Measurements from ENCODE around the gene CERS6. TPM values are rescaled to one million over a fixed set of nuclear protein-coding genes. Genes with fewer than 3 reads are reported as not detected.
"Not testable (repeated sequence)": the region's sequence is repeated elsewhere in the genome, so short reads cannot be mapped to it uniquely, and the experiment has no call there.

Gene CERS6, protein sequence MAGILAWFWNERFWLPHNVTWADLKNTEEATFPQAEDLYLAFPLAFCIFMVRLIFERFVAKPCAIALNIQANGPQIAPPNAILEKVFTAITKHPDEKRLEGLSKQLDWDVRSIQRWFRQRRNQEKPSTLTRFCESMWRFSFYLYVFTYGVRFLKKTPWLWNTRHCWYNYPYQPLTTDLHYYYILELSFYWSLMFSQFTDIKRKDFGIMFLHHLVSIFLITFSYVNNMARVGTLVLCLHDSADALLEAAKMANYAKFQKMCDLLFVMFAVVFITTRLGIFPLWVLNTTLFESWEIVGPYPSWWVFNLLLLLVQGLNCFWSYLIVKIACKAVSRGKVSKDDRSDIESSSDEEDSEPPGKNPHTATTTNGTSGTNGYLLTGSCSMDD
- total RNA-seq (2014; rRNA removed; shearing (Covaris generic)): 12.5 and 23.5 TPM in 2 replicates

- in situ Hi-C loops (cut with HindIII; ENCODE audit: low sequenced_read_pairs): no loop called here
- peak; percentile 93 for DNase-seq (ENCODE audit: low spot score)
These were observed at the start of gene CERS6 for GRCh38 chr2:168455645-168456520. Gene CERS6 (plus strand): TSS chr2:168456272. CDS start chr2:168456449, 177 bp downstream.

DNA sequence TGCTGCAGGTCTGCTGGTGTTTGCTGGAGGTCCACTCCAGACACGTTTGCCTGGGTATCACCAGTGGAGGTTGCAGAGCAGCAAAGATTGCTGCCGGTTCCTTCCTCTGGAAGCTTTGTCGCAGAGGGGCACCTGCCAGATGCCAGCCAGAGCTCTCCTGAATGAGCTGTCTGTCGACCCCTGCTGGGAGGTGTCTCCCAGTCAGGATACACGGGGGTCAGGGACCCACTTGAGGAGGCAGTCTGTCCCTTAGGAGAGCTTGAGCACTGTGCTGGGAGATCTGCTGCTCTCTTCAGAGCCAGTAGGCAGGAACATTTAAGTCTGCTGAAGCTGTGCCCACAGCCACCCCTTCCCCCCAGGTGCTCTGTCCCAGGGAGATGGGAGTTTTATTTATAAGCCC lies 43.8 kb upstream of the CERS6 start:
- DNase-seq (ENCODE audit: low spot score); in situ Hi-C loops (cut with HindIII; ENCODE audit: low sequenced_read_pairs): not testable (repeated sequence)

- in situ Hi-C loops (cut with HindIII; ENCODE audit: low sequenced_read_pairs); DNase-seq (ENCODE audit: low spot score): not testable (repeated sequence)
These were observed 43.0 kb upstream of the CERS6 start for GRCh38 chr2:168413101-168413500.

- in situ Hi-C loops (cut with HindIII; ENCODE audit: low sequenced_read_pairs): no loop called here
- no peak for DNase-seq (ENCODE audit: low spot score)
These were observed 39.5 kb upstream of the CERS6 start for GRCh38 chr2:168416555-168416954.

DNA sequence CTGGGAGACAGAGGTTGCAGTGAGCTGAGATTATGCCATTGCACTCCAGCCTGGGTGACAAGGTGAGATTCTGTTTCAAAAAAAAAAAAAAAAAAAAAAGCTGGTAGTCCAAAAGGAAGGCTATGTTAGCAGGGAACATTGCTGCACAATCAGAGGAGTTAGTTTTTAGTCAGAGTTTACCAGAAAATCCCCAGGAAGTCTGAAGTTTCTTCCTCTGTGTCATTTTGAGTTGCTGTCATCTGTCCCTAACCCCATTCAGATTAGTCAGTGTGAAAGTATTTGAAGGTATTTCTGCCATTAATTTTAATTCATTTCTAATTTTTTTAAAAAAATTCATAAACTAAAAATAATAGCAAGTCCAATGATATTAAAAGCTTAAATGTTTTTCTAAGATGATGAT lies 33.5 kb upstream of the CERS6 start:
- no peak for DNase-seq (ENCODE audit: low spot score)
- in situ Hi-C loops (cut with HindIII; ENCODE audit: low sequenced_read_pairs): no loop called here

- in situ Hi-C loops (cut with HindIII; ENCODE audit: low sequenced_read_pairs): no loop called here
- DNase-seq (ENCODE audit: low spot score): no peak
These were observed 31.7 kb upstream of the CERS6 start for GRCh38 chr2:168424112-168424951.

DNA sequence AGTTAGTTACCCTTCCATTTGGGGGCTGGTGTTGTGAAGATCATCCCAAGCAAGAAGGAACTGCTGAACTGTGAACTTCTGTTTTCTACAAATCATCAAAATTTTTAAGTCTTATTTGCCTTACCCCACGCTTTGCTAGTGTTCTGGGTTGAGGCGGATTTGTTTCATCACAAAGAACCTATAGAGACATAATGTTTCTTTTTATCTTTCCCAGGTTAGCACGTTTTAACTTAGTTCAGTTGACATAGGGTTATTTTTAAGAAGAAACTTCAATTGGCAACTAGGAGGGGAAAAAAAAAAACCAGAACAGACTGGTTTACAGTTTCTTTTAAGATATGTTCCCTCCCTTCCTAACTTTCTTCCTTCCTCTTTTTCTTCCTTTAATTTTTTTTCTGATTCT lies 31.1 kb upstream of the CERS6 start:
- in situ Hi-C loops (cut with HindIII; ENCODE audit: low sequenced_read_pairs): no loop called here
- no peak for DNase-seq (ENCODE audit: low spot score)

- DNase-seq (ENCODE audit: low spot score): no peak
- in situ Hi-C loops (cut with HindIII; ENCODE audit: low sequenced_read_pairs): no loop called here
These were observed 29.2 kb upstream of the CERS6 start for GRCh38 chr2:168426861-168427260.

GRCh38 chr2:168427451-168427850 lies 28.6 kb upstream of the CERS6 start:
- no peak for DNase-seq (ENCODE audit: low spot score)
- in situ Hi-C loops (cut with HindIII; ENCODE audit: low sequenced_read_pairs): no loop called here

DNA sequence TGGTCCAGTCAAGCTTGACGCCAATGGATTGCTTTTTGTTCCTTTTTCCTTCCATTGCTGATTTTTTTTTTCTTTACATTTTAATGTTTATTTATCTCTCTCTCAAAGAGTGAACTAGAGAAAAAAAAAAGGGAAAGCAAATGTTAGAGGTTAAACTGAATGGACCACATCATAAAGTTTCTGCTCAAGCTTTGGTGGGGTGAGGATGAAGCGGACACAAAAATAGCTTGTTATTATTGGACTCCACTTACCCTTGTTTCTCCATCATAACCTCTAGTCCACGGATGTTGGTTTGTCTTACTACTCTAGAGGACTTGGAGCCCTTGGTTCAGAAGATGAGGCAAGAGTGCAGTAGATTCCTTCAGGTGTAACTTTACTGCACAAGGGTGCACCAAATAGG lies 27.6 kb upstream of the CERS6 start:
- in situ Hi-C loops (cut with HindIII; ENCODE audit: low sequenced_read_pairs): no loop called here
- DNase-seq (ENCODE audit: low spot score): no peak

GRCh38 chr2:168429988-168430387 lies 26.1 kb upstream of the CERS6 start:
- no peak for DNase-seq (ENCODE audit: low spot score)
- in situ Hi-C loops (cut with HindIII; ENCODE audit: low sequenced_read_pairs): no loop called here

- in situ Hi-C loops (cut with HindIII; ENCODE audit: low sequenced_read_pairs): no loop called here
- DNase-seq (ENCODE audit: low spot score): no peak
These were observed 25.6 kb upstream of the CERS6 start for GRCh38 chr2:168430431-168430830.

GRCh38 chr2:168431301-168432024 lies 24.6 kb upstream of the CERS6 start:
- in situ Hi-C loops (cut with HindIII; ENCODE audit: low sequenced_read_pairs): no loop called here
- DNase-seq (ENCODE audit: low spot score): peak; percentile 70

DNA sequence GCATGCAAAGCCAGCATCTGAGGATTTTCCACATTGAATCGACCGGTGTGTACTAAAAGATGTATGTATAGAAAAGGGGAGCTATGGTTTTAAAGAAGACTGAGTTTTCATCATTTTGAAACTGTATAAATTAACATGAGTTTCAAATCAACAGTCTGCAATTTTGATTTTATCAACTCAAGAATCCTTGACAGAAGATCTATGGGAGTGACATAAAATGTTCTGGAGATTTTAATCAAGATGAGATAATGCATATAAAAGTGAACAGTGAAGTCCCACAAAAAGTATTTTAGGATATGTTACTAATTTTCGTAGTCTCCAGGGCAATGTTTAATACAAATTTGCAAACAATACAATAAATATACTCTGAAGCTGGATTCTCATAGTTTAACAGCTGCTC lies 24.0 kb upstream of the CERS6 start:
- no peak for DNase-seq (ENCODE audit: low spot score)
- in situ Hi-C loops (cut with HindIII; ENCODE audit: low sequenced_read_pairs): no loop called here

DNA sequence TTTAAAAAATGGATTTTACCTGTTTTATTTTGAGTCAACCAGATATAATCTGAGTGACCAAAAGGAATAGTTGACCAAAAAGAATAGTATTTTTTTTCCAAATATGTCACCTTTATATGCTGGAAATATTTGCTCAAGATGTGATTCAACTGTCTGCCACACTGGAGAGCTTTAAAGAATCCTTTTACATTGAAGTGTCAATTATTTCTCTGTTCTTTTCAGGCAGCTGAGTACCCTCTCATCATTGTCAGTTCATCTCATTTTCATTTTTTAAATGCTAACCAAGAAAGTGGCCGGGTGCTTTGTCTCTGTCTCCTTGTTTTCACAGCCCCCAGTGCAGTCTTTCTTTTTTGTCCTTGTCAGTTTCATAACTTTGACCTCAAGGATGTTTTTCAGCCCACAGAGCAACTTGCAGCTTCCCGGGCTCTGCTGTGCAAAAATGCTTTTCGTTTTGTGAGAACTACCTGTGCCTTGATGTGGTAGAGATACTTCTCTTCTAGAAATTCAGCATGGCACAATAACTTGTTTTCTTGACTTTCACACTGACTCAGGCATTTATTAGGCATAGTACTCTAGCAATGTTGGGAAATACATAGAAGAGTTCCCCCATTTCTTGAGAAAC lies 23.4 kb upstream of the CERS6 start:
- DNase-seq (ENCODE audit: low spot score): no peak
- in situ Hi-C loops (cut with HindIII; ENCODE audit: low sequenced_read_pairs): no loop called here

- in situ Hi-C loops (cut with HindIII; ENCODE audit: low sequenced_read_pairs): no loop called here
- peak; percentile 23 for DNase-seq (ENCODE audit: low spot score)
These were observed 22.5 kb upstream of the CERS6 start for GRCh38 chr2:168433527-168433926.

GRCh38 chr2:168434146-168434545 lies 21.9 kb upstream of the CERS6 start:
- DNase-seq (ENCODE audit: low spot score): peak; percentile 72
- in situ Hi-C loops (cut with HindIII; ENCODE audit: low sequenced_read_pairs): no loop called here

- in situ Hi-C loops (cut with HindIII; ENCODE audit: low sequenced_read_pairs): no loop called here
- DNase-seq (ENCODE audit: low spot score): no peak
These were observed 19.2 kb upstream of the CERS6 start for GRCh38 chr2:168436840-168437239.
